Activated CD8-positive, alpha-beta T cell treated with anti-CD3 and anti-CD28 coated beads, Interleukin-2, amount 10 ng/mL, durations not matched to agents 7 days and 5 days (primary cell): ENCODE results near the gene PNPLA1. TPM values are rescaled to one million over a fixed set of nuclear protein-coding genes. Genes with fewer than 3 reads are reported as not detected.

Experiments
- ATAC-seq: fragments of 150-1000 bp; cut with Tn5 transposase; one replicate; pipeline ENCODE4 v1.10.0; 2021; ENCODE audit warnings: moderate library complexity
- CTCF ChIA-PET: fragments of 350-600 bp; sonication (Branson Sonifier 250); formaldehyde crosslinking; loops from one replicate; lab custom pipeline; 2021; ENCODE audit warnings: antibody characterized with exemption; lab: Charles Lee
- POLR2A ChIA-PET: fragments of 350-600 bp; sonication (Branson Sonifier 250); formaldehyde crosslinking; loops from one replicate; lab custom pipeline; 2021; ENCODE audit warnings: antibody characterized with exemption; lab: Charles Lee
- DNase-seq: peaks from one replicate; pipeline ENCODE4 v3.0.0-alpha.2; 2020
- H3K27ac Mint-ChIP-seq: one replicate; pipeline ENCODE4 v1.8.0; 2021; ENCODE audit warnings: mild to moderate bottlenecking, mixed read lengths
- H3K27me3 Mint-ChIP-seq: one replicate; pipeline ENCODE4 v1.8.0; 2021; ENCODE audit warnings: low read depth, mixed read lengths
- H3K36me3 Mint-ChIP-seq: one replicate; pipeline ENCODE4 v1.8.0; 2021; ENCODE audit warnings: low read depth, mixed read lengths
- H3K4me1 Mint-ChIP-seq: one replicate; pipeline ENCODE4 v1.8.0; 2021; ENCODE audit warnings: low read depth, mixed read lengths
- H3K4me3 Mint-ChIP-seq: one replicate; pipeline ENCODE4 v1.8.0; 2021; ENCODE audit warnings: mild to moderate bottlenecking, mixed read lengths
- H3K9me3 Mint-ChIP-seq: one replicate; pipeline ENCODE4 v1.8.0; 2022; ENCODE audit warnings: mixed read lengths; ENCODE audit not compliant: insufficient read depth
- total RNA-seq, 2 experiments: library from RNA; stranded (reverse); gene quantifications; one replicate each; pipeline ENCODE4 v1.2.3, GENCODE V29; 2021

The PNPLA1 gene
- total RNA-seq, 2 experiments from 2014 or later = not detected

- ChIA-PET CTCF (no interaction called here), POLR2A (no interaction called here)
- Mint-ChIP-seq H3K4me1 (peaks cover 11% of the 10 kb centered on the region), H3K36me3 (peaks cover 7% of the 10 kb centered on the region), H3K27ac (peak overlapping the region; percentile 35), H3K4me3 (no peak overlapping the region), H3K9me3 (no peaks in the 10 kb centered on the region), H3K27me3 (no peaks in the 10 kb centered on the region)
- no peak for DNase-seq
- ATAC-seq = no peak
These were observed 34.6 kb upstream of the PNPLA1 start for GRCh38 chr6:36235309-36235708.

GRCh38 chr6:36235862-36236261 is 34.0 kb upstream of the PNPLA1 start:
- ChIA-PET POLR2A (interaction anchor here (1.6 kb wide), 1 partner anchor 9 kb away, joined by 3 read pairs; no protein-coding TSS in a partner anchor), CTCF (interaction anchor here (1.0 kb wide), 1 partner anchor 67 kb away, joined by 4 read pairs; no protein-coding TSS in a partner anchor)
- Mint-ChIP-seq H3K4me3 (no peak overlapping the region), H3K9me3 (no peaks in the 10 kb centered on the region), H3K27ac (no peak overlapping the region), H3K27me3 (no peaks in the 10 kb centered on the region), H3K4me1 (peaks cover 11% of the 10 kb centered on the region), H3K36me3 (peaks cover 6% of the 10 kb centered on the region)
- DNase-seq = no peak
- ATAC-seq = no peak

- POLR2A ChIA-PET = no interaction called here
- CTCF ChIA-PET = no interaction called here
- Mint-ChIP-seq H3K9me3 (no peaks in the 10 kb centered on the region), H3K36me3 (no peaks in the 10 kb centered on the region), H3K4me1 (peaks cover 18% of the 10 kb centered on the region), H3K4me3 (no peak overlapping the region), H3K27me3 (peaks cover 14% of the 10 kb centered on the region), H3K27ac (no peak overlapping the region)
- no peak for ATAC-seq
- DNase-seq = no peak
These were observed 30.1 kb upstream of the PNPLA1 start for GRCh38 chr6:36239774-36240173.

GRCh38 chr6:36241728-36242127 is 28.1 kb upstream of the PNPLA1 start:
- no peaks in the 10 kb centered on the region for H3K9me3 Mint-ChIP-seq
- H3K4me3 Mint-ChIP-seq = no peak overlapping the region
- H3K4me1 Mint-ChIP-seq = peaks cover 20% of the 10 kb centered on the region
- no peak for DNase-seq
- ChIA-PET CTCF (no interaction called here), POLR2A (no interaction called here)
- H3K27me3 Mint-ChIP-seq = peaks cover 14% of the 10 kb centered on the region
- H3K36me3 Mint-ChIP-seq = no peaks in the 10 kb centered on the region
- no peak for ATAC-seq
- H3K27ac Mint-ChIP-seq = no peak overlapping the region

GRCh38 chr6:36242161-36242560 is 27.7 kb upstream of the PNPLA1 start:
- POLR2A ChIA-PET = no interaction called here
- ATAC-seq (no peak), DNase-seq (no peak)
- H3K27me3 Mint-ChIP-seq = peaks cover 14% of the 10 kb centered on the region
- no peaks in the 10 kb centered on the region for H3K36me3 Mint-ChIP-seq
- CTCF ChIA-PET = interaction anchor here (3.3 kb wide), 1 partner anchor 60 kb away, joined by 11 read pairs; no protein-coding TSS in a partner anchor
- no peak overlapping the region for H3K27ac Mint-ChIP-seq
- no peak overlapping the region for H3K4me3 Mint-ChIP-seq
- peaks cover 20% of the 10 kb centered on the region for H3K4me1 Mint-ChIP-seq
- H3K9me3 Mint-ChIP-seq = no peaks in the 10 kb centered on the region

- DNase-seq (no peak), ATAC-seq (no peak)
- Mint-ChIP-seq H3K36me3 (no peaks in the 10 kb centered on the region), H3K4me3 (no peak overlapping the region), H3K27ac (no peak overlapping the region), H3K9me3 (no peaks in the 10 kb centered on the region), H3K4me1 (peaks cover 20% of the 10 kb centered on the region), H3K27me3 (peaks cover 14% of the 10 kb centered on the region)
- ChIA-PET CTCF (interaction anchor here (3.3 kb wide), 1 partner anchor 59 kb away, joined by 11 read pairs; no protein-coding TSS in a partner anchor), POLR2A (no interaction called here)
These were observed 27.2 kb upstream of the PNPLA1 start for GRCh38 chr6:36242626-36243025.

GRCh38 chr6:36243562-36244212 is 26.2 kb upstream of the PNPLA1 start:
- Mint-ChIP-seq H3K36me3 (no peaks in the 10 kb centered on the region), H3K27me3 (peaks cover 14% of the 10 kb centered on the region), H3K9me3 (no peaks in the 10 kb centered on the region), H3K4me1 (peaks cover 20% of the 10 kb centered on the region), H3K4me3 (no peak overlapping the region), H3K27ac (no peak overlapping the region)
- DNase-seq (no peak), ATAC-seq (no peak)
- ChIA-PET CTCF (interaction anchor here (3.3 kb wide), 1 partner anchor 58 kb away, joined by 11 read pairs; no protein-coding TSS in a partner anchor), POLR2A (interaction anchor here (0.6 kb wide), 1 partner anchor 370 kb away, joined by 4 read pairs; no protein-coding TSS in a partner anchor)

- CTCF ChIA-PET = interaction anchor here (3.3 kb wide), 1 partner anchor 57 kb away, joined by 11 read pairs; no protein-coding TSS in a partner anchor
- Mint-ChIP-seq H3K4me3 (no peak overlapping the region), H3K27me3 (peaks cover 14% of the 10 kb centered on the region), H3K4me1 (peaks cover 20% of the 10 kb centered on the region), H3K27ac (no peak overlapping the region), H3K36me3 (no peaks in the 10 kb centered on the region), H3K9me3 (no peaks in the 10 kb centered on the region)
- POLR2A ChIA-PET = interaction anchor here (0.8 kb wide), 1 partner anchor 8 kb away, joined by 3 read pairs; no protein-coding TSS in a partner anchor
- ATAC-seq = no peak
- DNase-seq = no peak
These were observed 25.1 kb upstream of the PNPLA1 start for GRCh38 chr6:36244641-36245280.

GRCh38 chr6:36245572-36246061 is 24.2 kb upstream of the PNPLA1 start:
- POLR2A ChIA-PET = interaction anchor here (0.5 to 0.8 kb wide), 2 partner anchors 9 to 55 kb away, joined by 3 to 4 read pairs; no protein-coding TSS in a partner anchor

GRCh38 chr6:36246506-36247268 is 23.2 kb upstream of the PNPLA1 start:
- ATAC-seq (no peak), DNase-seq (no peak)
- Mint-ChIP-seq H3K27me3 (peaks cover 14% of the 10 kb centered on the region), H3K4me3 (no peak overlapping the region), H3K27ac (no peak overlapping the region), H3K9me3 (no peaks in the 10 kb centered on the region), H3K36me3 (no peaks in the 10 kb centered on the region), H3K4me1 (peaks cover 15% of the 10 kb centered on the region)
- POLR2A ChIA-PET = no interaction called here
- CTCF ChIA-PET = interaction anchor here (1.3 kb wide), 1 partner anchor 55 kb away, joined by 3 read pairs; no protein-coding TSS in a partner anchor

More at GRCh38 chr6:36245572-36246061, 24.2 kb upstream of the PNPLA1 start:
- Mint-ChIP-seq H3K9me3 (no peaks in the 10 kb centered on the region), H3K4me1 (peaks cover 20% of the 10 kb centered on the region), H3K27ac (no peak overlapping the region), H3K27me3 (peaks cover 14% of the 10 kb centered on the region), H3K4me3 (no peak overlapping the region), H3K36me3 (no peaks in the 10 kb centered on the region)
- ATAC-seq (peak; percentile 27), DNase-seq (peak; percentile 34)
- CTCF ChIA-PET = interaction anchor here (0.7 to 1.3 kb wide), 2 partner anchors 57 to 113 kb away, joined by 3 read pairs; no protein-coding TSS in a partner anchor

- Mint-ChIP-seq H3K27me3 (peaks cover 12% of the 10 kb centered on the region), H3K27ac (no peak overlapping the region), H3K4me3 (no peak overlapping the region), H3K36me3 (no peaks in the 10 kb centered on the region), H3K4me1 (peaks cover 8% of the 10 kb centered on the region), H3K9me3 (no peaks in the 10 kb centered on the region)
- CTCF ChIA-PET = no interaction called here
- ATAC-seq (no peak), DNase-seq (no peak)
- POLR2A ChIA-PET = interaction anchor here (0.6 kb wide), 1 partner anchor 220 kb away, joined by 3 read pairs; no protein-coding TSS in a partner anchor
These were observed 22.2 kb upstream of the PNPLA1 start for GRCh38 chr6:36247693-36248092.
